ENCODE data around the gene PROSER3.

Gene PROSER3

DNA sequence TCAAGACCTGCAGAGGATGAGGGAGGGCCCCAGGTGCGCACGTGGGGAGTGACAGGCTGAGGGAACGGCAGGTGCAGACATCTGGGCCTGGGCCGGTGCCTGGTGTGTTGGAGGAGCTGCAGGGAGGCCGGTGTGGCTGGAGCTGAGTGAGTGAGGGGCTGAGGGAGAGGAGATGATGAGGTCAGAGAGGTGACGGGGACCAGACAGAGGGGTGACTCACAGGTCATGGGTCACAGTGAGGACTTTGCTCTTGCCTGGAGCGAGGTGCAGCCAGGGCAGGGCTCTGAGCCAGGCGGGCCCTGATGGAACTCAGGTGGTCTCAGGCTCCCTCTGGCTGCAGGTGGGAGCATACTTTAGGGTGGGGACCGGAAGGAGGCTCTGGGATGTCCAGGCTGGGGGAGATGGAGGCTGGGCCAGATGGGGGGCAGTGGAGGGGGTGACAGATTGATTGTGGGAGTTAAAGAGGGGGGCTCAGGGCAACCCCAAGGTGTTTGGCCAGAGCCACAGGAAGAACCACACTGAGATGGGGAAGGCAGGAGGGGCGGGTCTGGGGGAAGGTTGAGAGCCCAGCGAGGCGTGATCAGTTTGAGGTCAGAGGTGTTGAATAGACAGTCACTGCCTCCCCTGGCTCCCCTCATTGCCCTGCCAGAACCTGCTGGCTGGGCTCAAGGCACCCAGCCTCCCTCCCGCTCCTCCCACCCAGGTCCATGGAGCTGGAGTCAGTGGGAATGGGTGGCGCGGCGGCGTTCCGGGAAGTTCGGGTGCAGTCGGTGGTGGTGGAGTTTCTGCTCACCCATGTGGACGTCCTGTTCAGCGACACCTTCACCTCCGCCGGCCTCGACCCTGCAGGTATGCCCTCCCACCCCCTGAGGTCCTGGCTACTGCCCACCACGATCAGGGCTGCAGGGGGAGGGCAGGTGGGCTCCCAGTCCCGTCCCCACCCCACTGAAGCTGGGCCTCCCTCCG lies 25.8 kb downstream of the PROSER3 start:
- Histone ChIP-seq H3K79me2 (ENCODE audit: insufficient read depth, low read depth) (no peaks in the 10 kb centered on the region), H3K36me3 (ENCODE audit: insufficient read depth) (no peaks in the 10 kb centered on the region), H3K4me3 (IDR thresholded peaks at IDR 0.05; ENCODE audit: insufficient read depth, low read depth, low read length) (no peak overlapping the region), H2AFZ (ENCODE audit: low read depth) (no peak overlapping the region), H4K20me1 (ENCODE audit: insufficient read depth) (no peaks in the 10 kb centered on the region), H3K4me1 (ENCODE audit: low read depth, poor library complexity, severe bottlenecking) (no peaks in the 10 kb centered on the region), H3K4me2 (no peak overlapping the region), H3K27ac (no peak overlapping the region), H3K27me3 (ENCODE audit: insufficient read depth, low read depth) (no peaks in the 10 kb centered on the region), H3K9ac (no peak overlapping the region)
- TF ChIP-seq, protein P1, sequence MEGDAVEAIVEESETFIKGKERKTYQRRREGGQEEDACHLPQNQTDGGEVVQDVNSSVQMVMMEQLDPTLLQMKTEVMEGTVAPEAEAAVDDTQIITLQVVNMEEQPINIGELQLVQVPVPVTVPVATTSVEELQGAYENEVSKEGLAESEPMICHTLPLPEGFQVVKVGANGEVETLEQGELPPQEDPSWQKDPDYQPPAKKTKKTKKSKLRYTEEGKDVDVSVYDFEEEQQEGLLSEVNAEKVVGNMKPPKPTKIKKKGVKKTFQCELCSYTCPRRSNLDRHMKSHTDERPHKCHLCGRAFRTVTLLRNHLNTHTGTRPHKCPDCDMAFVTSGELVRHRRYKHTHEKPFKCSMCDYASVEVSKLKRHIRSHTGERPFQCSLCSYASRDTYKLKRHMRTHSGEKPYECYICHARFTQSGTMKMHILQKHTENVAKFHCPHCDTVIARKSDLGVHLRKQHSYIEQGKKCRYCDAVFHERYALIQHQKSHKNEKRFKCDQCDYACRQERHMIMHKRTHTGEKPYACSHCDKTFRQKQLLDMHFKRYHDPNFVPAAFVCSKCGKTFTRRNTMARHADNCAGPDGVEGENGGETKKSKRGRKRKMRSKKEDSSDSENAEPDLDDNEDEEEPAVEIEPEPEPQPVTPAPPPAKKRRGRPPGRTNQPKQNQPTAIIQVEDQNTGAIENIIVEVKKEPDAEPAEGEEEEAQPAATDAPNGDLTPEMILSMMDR (conservative IDR thresholded peaks at IDR 0.05; ENCODE audit: low read depth, low read length): no peak

- no peaks in the 10 kb centered on the region for H3K36me3 ChIP-seq (ENCODE audit: insufficient read depth)
- H3K4me3 ChIP-seq (IDR thresholded peaks at IDR 0.05; ENCODE audit: insufficient read depth, low read depth, low read length): no peak overlapping the region
- H3K9ac ChIP-seq: no peak overlapping the region
- H3K27ac ChIP-seq: no peak overlapping the region
- H3K27me3 ChIP-seq (ENCODE audit: insufficient read depth, low read depth): no peaks in the 10 kb centered on the region
- TF ChIP-seq, protein P1 (conservative IDR thresholded peaks at IDR 0.05; ENCODE audit: low read depth, low read length): no peak
- no peaks in the 10 kb centered on the region for H3K79me2 ChIP-seq (ENCODE audit: insufficient read depth, low read depth)
- H2AFZ ChIP-seq (ENCODE audit: low read depth): no peak overlapping the region
- no peaks in the 10 kb centered on the region for H4K20me1 ChIP-seq (ENCODE audit: insufficient read depth)
- no peak overlapping the region for H3K4me2 ChIP-seq
- H3K4me1 ChIP-seq (ENCODE audit: low read depth, poor library complexity, severe bottlenecking): no peaks in the 10 kb centered on the region
Measured at GRCh38 chr19:35784503-35785338, 26.7 kb downstream of the PROSER3 start.

DNA sequence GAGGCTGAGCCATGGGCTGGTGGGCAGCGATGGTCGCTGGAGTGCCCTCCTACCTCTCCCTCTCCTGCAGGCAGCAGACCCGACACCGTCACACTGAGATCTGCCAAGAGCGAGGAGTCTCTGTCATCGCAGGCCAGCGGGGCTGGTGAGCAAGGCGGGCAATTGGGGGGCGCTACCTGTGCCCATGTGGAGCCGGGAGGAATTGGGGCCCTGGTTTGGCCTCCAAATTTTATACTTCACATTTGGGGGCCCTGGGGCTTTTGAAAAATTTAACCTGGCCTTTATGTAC lies 27.3 kb downstream of the PROSER3 start:
- Histone ChIP-seq H3K9ac (no peak overlapping the region), H2AFZ (ENCODE audit: low read depth) (no peak overlapping the region), H3K36me3 (ENCODE audit: insufficient read depth) (no peaks in the 10 kb centered on the region), H3K4me2 (no peak overlapping the region), H3K27ac (no peak overlapping the region), H3K4me3 (IDR thresholded peaks at IDR 0.05; ENCODE audit: insufficient read depth, low read depth, low read length) (no peak overlapping the region), H4K20me1 (ENCODE audit: insufficient read depth) (no peaks in the 10 kb centered on the region), H3K79me2 (ENCODE audit: insufficient read depth, low read depth) (no peaks in the 10 kb centered on the region), H3K4me1 (ENCODE audit: low read depth, poor library complexity, severe bottlenecking) (no peaks in the 10 kb centered on the region), H3K27me3 (ENCODE audit: insufficient read depth, low read depth) (no peaks in the 10 kb centered on the region)
- TF ChIP-seq, protein P1 (conservative IDR thresholded peaks at IDR 0.05; ENCODE audit: low read depth, low read length): no peak

- H3K27me3 ChIP-seq (ENCODE audit: insufficient read depth, low read depth): no peaks in the 10 kb centered on the region
- H3K4me2 ChIP-seq: no peak overlapping the region
- no peaks in the 10 kb centered on the region for H4K20me1 ChIP-seq (ENCODE audit: insufficient read depth)
- no peaks in the 10 kb centered on the region for H3K4me1 ChIP-seq (ENCODE audit: low read depth, poor library complexity, severe bottlenecking)
- no peaks in the 10 kb centered on the region for H3K36me3 ChIP-seq (ENCODE audit: insufficient read depth)
- H3K9ac ChIP-seq: no peak overlapping the region
- H3K79me2 ChIP-seq (ENCODE audit: insufficient read depth, low read depth): no peaks in the 10 kb centered on the region
- TF ChIP-seq, protein P1 (conservative IDR thresholded peaks at IDR 0.05; ENCODE audit: low read depth, low read length): no peak
- H3K27ac ChIP-seq: no peak overlapping the region
- no peak overlapping the region for H3K4me3 ChIP-seq (IDR thresholded peaks at IDR 0.05; ENCODE audit: insufficient read depth, low read depth, low read length)
- H2AFZ ChIP-seq (ENCODE audit: low read depth): no peak overlapping the region
Measured at GRCh38 chr19:35786299-35787160, 28.6 kb downstream of the PROSER3 start.

Measured in KMS-11 (cell line).